GM18861 (cell line): Measurements from ENCODE around the gene ZNF691.
"Not testable (repeated sequence)": the region's sequence is repeated elsewhere in the genome, so short reads cannot be mapped to it uniquely, and the experiment has no call there.

Source experiments
- ATAC-seq: cut with Tn5 transposase; IDR thresholded peaks from one replicate; pipeline ENCODE4 v1.9.1; 2021; ENCODE audit not compliant: unreplicated experiment

ZNF691 gene

GRCh38 chr1:42853116-42853884, 6.9 kb downstream of the ZNF691 start:
- no peak for ATAC-seq

GRCh38 chr1:42856554-42856953, 10.1 kb downstream of the ZNF691 start:
- not testable (repeated sequence) for ATAC-seq

GRCh38 chr1:42859366-42859765, 13.0 kb downstream of the ZNF691 start:
- not testable (repeated sequence) for ATAC-seq

- ATAC-seq, result no peak
Observed at GRCh38 chr1:42860339-42861013, 14.1 kb downstream of the ZNF691 start.

GRCh38 chr1:42861014-42861399, 14.6 kb downstream of the ZNF691 start:
- no peak for ATAC-seq

- no peak for ATAC-seq
Observed at GRCh38 chr1:42866549-42866948, 20.1 kb downstream of the ZNF691 start.

GRCh38 chr1:42868466-42868865, 22.1 kb downstream of the ZNF691 start:
- not testable (repeated sequence) for ATAC-seq

- ATAC-seq, result not testable (repeated sequence)
Observed at GRCh38 chr1:42869254-42869653, 22.8 kb downstream of the ZNF691 start.

- not testable (repeated sequence) for ATAC-seq
Observed at GRCh38 chr1:42869751-42870150, 23.3 kb downstream of the ZNF691 start.

GRCh38 chr1:42873108-42873507, 26.7 kb downstream of the ZNF691 start:
- ATAC-seq, result not testable (repeated sequence)

- no peak for ATAC-seq
Observed at GRCh38 chr1:42873670-42874069, 27.3 kb downstream of the ZNF691 start.

GRCh38 chr1:42876009-42876408, 29.6 kb downstream of the ZNF691 start:
- ATAC-seq, result no peak

- no peak for ATAC-seq
Observed at GRCh38 chr1:42877380-42877779, 31.0 kb downstream of the ZNF691 start.

- no peak for ATAC-seq
Observed at GRCh38 chr1:42880384-42880783, 34.0 kb downstream of the ZNF691 start.

- ATAC-seq, result no peak
Observed at GRCh38 chr1:42886046-42886739, 39.8 kb downstream of the ZNF691 start.

GRCh38 chr1:42886800-42887199, 40.4 kb downstream of the ZNF691 start:
- ATAC-seq, result no peak

- ATAC-seq, result no peak
Observed at GRCh38 chr1:42887366-42887765, 41.0 kb downstream of the ZNF691 start.

GRCh38 chr1:42888013-42888633, 41.7 kb downstream of the ZNF691 start:
- no peak for ATAC-seq

- no peak for ATAC-seq
Observed at GRCh38 chr1:42889264-42889663, 42.9 kb downstream of the ZNF691 start.

GRCh38 chr1:42891465-42892138, 45.2 kb downstream of the ZNF691 start:
- no peak for ATAC-seq

GRCh38 chr1:42899960-42900359, 53.5 kb downstream of the ZNF691 start:
- ATAC-seq, result not testable (repeated sequence)
